ENCODE results near the gene CDH23.

Gene CDH23

DNA sequence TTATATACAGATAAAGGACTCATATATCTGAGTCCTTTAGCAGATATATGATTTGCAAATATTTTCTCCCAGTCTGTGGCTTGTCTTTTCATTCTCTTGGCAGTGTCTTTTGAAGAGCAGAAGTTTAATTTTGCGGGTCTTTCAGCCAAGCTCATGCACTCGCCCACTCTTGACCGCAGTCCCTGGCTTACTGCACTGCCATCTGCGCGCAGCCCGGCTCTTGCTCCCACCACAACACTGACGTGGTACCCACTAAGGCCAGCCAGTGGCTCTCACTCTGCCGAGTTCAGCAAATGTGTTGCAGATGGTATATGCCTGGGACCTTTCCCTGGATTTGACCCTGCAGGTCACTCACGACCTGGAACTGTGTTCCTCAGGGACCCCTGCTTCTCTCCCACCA is 74.3 kb downstream of the CDH23 start:
- H3K4me3 ChIP-seq (ENCODE audit: low read depth, low read length), result no peak overlapping the region
- TF ChIP-seq, protein P1, sequence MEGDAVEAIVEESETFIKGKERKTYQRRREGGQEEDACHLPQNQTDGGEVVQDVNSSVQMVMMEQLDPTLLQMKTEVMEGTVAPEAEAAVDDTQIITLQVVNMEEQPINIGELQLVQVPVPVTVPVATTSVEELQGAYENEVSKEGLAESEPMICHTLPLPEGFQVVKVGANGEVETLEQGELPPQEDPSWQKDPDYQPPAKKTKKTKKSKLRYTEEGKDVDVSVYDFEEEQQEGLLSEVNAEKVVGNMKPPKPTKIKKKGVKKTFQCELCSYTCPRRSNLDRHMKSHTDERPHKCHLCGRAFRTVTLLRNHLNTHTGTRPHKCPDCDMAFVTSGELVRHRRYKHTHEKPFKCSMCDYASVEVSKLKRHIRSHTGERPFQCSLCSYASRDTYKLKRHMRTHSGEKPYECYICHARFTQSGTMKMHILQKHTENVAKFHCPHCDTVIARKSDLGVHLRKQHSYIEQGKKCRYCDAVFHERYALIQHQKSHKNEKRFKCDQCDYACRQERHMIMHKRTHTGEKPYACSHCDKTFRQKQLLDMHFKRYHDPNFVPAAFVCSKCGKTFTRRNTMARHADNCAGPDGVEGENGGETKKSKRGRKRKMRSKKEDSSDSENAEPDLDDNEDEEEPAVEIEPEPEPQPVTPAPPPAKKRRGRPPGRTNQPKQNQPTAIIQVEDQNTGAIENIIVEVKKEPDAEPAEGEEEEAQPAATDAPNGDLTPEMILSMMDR (IDR thresholded peaks at IDR 0.05; ENCODE audit: borderline replicate concordance, insufficient read depth, low read depth, low read length), result no peak

DNA sequence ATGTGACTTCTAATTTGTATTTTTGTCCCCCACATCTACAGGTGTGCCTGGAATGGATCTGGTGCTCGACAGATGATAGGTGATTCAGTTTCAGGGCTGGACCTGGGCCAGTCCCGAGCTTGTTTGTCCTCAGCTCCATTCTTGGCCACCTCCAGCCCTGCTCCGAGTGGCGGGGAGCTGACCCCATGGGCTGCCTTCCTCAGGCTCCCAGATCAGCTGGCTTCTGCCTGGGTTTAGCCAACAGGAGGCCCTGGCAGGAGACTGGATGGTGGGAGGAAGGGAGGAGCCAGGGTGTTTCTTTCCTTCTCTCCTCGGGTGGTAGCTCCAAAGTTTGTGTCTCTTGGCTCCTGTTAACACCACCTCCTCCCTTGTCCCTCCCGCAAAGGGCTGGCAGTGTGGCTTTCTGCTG is 75.2 kb downstream of the CDH23 start:
- TF ChIP-seq, protein P1 (IDR thresholded peaks at IDR 0.05; ENCODE audit: borderline replicate concordance, insufficient read depth, low read depth, low read length), result no peak
- no peak overlapping the region for H3K4me3 ChIP-seq (ENCODE audit: low read depth, low read length)

DNA sequence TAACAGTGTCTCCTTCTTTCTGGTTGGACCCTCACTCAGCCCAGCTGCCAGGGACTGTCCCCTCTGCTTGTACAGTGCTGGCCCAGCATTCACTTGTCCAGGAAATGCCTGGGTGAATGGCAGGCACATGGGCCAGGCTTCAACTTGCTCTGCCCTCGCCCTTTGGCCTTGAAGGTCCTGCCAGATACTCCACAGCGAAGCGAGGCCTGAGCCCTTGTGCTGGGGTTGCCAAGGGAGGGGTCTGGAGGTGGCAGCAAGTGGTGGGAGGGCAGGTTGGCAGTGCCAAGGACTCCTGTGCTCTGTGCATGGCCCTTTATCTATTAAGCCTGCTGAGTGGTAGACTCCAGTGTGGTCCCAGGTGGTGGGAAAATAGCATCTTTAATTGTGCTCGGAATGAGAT is 75.7 kb downstream of the CDH23 start:
- TF ChIP-seq, protein P1 (IDR thresholded peaks at IDR 0.05; ENCODE audit: borderline replicate concordance, insufficient read depth, low read depth, low read length), result no peak
- no peak overlapping the region for H3K4me3 ChIP-seq (ENCODE audit: low read depth, low read length)

DNA sequence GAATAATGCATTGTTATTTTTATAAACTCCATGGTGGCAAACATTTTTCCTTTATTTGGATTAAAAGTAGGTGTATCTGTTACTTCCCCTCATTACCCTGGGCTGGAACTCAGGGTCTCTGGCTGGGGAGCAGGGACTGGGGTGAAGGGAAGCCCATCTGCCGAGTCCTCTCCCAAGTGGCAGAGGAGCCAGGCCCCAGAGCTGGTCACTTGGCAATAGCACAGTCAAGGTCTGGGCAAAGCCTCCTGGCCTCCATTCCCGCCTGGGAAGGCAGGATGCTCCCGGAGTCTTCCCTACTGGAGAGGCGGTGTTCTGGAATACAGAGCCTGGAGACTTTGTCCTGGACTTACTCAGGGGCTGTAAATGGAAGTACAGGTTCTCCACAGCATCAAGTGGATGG is 76.2 kb downstream of the CDH23 start:
- H3K4me3 ChIP-seq (ENCODE audit: low read depth, low read length), result no peak overlapping the region
- TF ChIP-seq, protein P1 (IDR thresholded peaks at IDR 0.05; ENCODE audit: borderline replicate concordance, insufficient read depth, low read depth, low read length), result no peak

DNA sequence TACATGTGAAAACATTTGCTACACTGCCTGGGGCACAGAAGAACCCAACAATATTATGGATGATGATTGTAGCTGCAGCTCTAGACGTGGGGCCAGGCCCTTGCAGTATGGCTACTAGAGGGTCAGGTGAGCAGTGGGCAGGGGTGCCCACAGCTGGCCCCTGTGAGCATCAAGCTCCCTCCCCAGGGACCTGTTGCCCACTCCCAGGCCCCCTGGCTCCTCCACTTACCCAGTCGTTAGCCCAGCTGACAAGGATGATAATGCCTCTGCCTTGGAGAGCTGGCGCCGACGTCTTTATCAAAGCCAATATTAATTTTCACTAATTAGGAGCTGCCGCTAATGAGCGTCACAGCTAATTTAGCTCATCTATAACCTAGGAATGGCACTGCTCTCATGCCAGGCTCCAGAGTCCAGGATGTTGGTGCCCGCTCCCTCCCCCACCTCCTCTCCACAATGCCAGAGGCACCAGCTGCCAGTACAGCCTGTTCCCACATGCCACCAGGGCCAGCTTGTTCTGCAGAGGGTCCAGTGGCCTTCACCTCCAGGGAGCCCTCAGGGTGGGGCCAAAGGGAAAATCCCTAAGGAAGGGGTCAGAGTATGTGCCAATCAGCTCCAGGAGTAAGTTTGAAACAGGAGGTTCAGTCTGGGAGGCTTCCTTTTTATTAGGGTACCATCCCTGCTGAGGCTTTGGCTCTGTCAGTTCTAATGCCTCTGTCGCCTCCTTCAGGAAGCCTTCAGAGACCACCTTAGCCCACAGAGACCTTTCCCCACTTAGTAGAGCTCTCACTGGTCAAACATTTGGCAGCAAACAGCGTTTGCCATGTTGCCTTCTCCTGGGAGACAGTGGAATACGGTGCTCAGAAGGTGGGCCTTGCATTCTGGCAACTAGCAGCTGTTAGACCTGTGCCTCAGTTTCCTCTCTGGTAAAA is 77.2 kb downstream of the CDH23 start:
- no peak overlapping the region for H3K4me3 ChIP-seq (ENCODE audit: low read depth, low read length)

DNA sequence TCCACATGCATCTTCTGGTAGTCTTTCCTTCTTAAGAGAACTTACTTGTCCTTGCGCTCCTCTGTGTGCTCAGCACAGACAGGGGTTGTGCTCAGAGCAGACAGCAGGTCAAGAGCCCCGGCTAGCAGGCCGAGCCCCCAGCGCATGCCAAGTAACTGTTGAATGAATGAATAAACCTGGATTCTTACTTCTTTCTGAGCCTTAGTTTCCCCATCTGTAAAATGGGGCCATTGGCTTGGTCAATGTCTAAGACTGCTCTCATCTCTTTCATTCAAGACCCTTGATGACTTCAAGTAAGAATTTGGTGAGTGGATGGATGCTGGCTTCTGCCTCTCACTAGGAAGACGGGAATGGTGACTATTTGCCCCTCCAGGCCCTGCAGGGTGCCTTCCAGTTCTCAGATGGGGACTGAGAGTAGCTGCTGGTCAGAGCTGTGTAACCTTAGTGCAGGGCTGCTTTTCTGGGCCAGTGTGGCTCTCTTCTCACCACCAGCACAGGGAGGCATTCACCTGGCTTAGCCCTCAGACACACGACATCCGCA is 78.1 kb downstream of the CDH23 start:
- H3K4me3 ChIP-seq (ENCODE audit: low read depth, low read length), result no peak overlapping the region
- TF ChIP-seq, protein P1 (IDR thresholded peaks at IDR 0.05; ENCODE audit: borderline replicate concordance, insufficient read depth, low read depth, low read length), result no peak

More for the DNA sequence above, 77.2 kb downstream of the CDH23 start:
- TF ChIP-seq, protein P1 (IDR thresholded peaks at IDR 0.05; ENCODE audit: borderline replicate concordance, insufficient read depth, low read depth, low read length), result no peak

Measured in GM12875 (cell line).